Coronary artery (tissue), 2 donors: ENCODE results near the gene SPNS2.

Source experiments
- DNase-seq: peaks from one replicate; pipeline ENCODE4 v3.0.0-alpha.2; 2017; ENCODE audit warnings: low spot score
- H3K27ac ChIP-seq, 2 donors: fragments of 200-600 bp; sonication (generic); one replicate each; pipeline ENCODE4 v1.5.1; 2016 to 2019
- H3K4me3 ChIP-seq: fragments of 200-600 bp; sonication (generic); 2 replicates; pipeline ENCODE4 v1.5.1; 2016; ENCODE audit warnings: mild to moderate bottlenecking, moderate library complexity
- TF ChIP-seq, protein P1 (sequence below): fragments of 200-600 bp; sonication (generic); IDR thresholded peaks from one replicate; pipeline ENCODE4 v1.5.1; 2019; ENCODE audit warnings: antibody characterized with exemption

Gene SPNS2

DNA sequence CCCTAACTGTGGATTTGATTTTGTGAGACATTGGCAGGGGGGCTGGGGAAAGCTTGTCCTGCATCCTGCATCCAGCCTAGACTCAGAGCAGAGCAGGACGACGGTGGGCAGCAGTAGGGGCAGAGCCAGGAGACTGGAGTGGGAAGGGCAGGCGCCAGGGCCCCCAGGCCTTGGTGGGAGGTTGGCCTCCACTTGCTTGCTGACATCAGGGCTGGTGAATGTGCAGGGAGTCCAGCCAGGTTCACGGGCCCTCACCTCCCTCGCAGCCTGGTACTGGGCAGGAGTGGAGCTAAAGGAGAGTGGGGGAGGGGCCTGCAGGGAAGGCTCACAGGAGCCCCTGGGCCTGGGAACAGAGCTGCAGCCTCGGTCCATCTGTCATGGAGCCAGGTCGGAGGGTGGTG is 83.4 kb downstream of the SPNS2 start:
- DNase-seq, result no peak
- TF ChIP-seq, protein P1, sequence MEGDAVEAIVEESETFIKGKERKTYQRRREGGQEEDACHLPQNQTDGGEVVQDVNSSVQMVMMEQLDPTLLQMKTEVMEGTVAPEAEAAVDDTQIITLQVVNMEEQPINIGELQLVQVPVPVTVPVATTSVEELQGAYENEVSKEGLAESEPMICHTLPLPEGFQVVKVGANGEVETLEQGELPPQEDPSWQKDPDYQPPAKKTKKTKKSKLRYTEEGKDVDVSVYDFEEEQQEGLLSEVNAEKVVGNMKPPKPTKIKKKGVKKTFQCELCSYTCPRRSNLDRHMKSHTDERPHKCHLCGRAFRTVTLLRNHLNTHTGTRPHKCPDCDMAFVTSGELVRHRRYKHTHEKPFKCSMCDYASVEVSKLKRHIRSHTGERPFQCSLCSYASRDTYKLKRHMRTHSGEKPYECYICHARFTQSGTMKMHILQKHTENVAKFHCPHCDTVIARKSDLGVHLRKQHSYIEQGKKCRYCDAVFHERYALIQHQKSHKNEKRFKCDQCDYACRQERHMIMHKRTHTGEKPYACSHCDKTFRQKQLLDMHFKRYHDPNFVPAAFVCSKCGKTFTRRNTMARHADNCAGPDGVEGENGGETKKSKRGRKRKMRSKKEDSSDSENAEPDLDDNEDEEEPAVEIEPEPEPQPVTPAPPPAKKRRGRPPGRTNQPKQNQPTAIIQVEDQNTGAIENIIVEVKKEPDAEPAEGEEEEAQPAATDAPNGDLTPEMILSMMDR, result no peak

DNA sequence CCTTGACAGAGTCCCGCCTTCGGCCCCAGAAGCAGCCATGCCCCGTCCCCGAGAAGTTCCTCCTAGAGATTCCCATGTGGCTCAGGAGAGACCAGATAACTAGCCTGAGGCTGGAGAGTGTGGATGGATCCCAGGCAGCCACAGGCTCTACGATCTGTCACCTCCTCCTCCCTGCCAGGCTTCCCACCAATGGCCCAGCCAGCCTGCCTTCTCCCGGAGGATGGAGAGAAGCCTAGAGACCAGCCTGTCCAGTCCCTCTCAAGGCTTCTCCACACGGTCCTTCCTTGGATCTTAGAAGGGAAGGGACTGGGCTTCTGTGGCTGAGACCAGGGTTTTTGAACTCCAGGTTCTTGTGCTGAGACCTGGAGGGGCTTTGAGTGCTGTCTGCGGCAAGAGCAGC is 84.0 kb downstream of the SPNS2 start:
- TF ChIP-seq, protein P1, result no peak
- no peak overlapping the region for H3K27ac ChIP-seq
- H3K4me3 ChIP-seq, result no peak overlapping the region
- no peak for DNase-seq

More for the DNA sequence above, 83.4 kb downstream of the SPNS2 start:
- Histone ChIP-seq H3K4me3 (no peak overlapping the region), H3K27ac (no peak overlapping the region)

DNA sequence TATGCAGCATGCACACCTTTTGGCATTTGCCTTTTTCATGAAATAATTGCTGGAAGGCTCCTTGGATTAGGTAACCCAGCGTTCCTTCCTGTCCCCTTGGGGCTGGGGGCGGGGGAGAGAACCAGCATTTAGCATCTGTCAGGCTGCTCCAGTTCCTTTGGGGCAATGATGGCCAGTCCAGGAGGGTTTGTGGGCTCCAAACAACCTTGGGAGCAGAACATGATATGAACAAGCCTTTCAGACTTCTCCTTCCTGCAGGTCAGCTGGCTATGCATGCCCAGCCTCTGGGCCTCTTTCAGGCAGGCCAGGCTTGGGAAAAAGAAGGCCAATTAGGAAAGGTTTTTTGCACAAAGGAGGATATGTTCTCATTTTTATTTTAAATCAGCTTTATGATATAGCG is 84.5 kb downstream of the SPNS2 start:
- H3K27ac ChIP-seq, result no peak overlapping the region
- DNase-seq, result no peak
- TF ChIP-seq, protein P1, result no peak
- no peak overlapping the region for H3K4me3 ChIP-seq

DNA sequence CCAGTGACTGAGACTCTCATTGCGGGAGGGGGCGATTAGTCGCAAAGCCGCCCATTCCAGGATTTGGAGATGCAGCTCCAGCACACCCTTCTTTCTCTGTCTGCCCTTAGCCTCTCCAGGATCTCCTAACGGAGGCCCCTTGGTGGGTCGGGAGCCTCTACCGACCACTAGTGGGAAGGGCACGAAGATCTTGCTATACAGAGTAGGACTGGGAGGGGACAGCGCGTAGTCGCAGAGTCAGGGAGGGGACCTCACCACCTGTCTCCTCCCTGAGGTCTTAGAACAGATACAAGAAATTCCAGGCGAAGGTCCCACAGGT is 85.1 kb downstream of the SPNS2 start:
- DNase-seq, result no peak
- H3K27ac ChIP-seq, result no peak overlapping the region
- H3K4me3 ChIP-seq, result peak overlapping the region; percentile 67
- TF ChIP-seq, protein P1, result no peak

DNA sequence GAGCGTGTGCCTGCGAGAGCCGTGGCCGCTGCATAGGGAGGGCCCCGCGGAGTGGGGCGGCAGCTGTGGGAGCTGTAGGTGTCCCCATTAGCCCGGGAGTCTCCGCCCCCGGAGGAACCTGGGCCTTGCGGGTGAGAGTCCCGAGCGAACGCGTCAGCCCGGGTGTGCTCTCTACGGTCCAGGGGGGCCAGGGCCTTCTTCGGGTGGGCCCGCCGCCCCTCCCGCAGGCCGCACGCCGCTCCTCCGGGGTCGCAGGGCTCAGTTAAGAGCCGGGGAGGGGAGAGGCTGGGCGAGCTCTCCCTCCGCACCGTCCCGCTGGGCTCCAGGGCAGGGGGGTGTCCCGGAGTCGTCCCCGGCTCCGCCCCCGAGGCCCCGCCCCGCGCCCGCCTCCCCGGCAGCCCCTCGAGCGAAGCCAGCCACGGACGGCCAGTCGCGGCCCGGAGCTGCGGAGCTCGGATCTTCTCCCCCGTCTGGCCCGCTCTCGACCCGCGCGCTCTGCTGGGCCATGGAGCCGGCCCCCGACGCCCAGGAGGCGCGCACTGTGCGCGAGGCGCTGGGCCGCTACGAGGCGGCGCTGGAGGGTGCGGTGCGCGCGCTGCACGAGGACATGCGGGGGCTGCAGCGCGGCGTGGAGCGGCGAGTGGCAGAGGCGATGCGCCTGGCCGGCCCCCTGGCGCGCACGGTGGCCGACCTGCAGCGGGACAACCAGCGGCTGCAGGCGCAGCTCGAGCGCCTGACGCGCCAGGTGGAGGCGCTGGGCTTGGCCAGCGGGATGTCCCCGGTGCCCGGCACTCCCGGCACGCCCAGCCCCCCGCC is 85.6 kb downstream of the SPNS2 start, which contains the start of gene SMTNL2:
TSS of gene SMTNL2 (plus strand) at position 429 of the 816 bp plus-strand sequence. CDS start at position 506, 77 bp downstream.
- H3K4me3 ChIP-seq, result peak within 1 kb of the TSS; percentile 67
- TF ChIP-seq, protein P1, result no peak
- no peak within 1 kb of the TSS for H3K27ac ChIP-seq
- DNase-seq, result no peak

DNA sequence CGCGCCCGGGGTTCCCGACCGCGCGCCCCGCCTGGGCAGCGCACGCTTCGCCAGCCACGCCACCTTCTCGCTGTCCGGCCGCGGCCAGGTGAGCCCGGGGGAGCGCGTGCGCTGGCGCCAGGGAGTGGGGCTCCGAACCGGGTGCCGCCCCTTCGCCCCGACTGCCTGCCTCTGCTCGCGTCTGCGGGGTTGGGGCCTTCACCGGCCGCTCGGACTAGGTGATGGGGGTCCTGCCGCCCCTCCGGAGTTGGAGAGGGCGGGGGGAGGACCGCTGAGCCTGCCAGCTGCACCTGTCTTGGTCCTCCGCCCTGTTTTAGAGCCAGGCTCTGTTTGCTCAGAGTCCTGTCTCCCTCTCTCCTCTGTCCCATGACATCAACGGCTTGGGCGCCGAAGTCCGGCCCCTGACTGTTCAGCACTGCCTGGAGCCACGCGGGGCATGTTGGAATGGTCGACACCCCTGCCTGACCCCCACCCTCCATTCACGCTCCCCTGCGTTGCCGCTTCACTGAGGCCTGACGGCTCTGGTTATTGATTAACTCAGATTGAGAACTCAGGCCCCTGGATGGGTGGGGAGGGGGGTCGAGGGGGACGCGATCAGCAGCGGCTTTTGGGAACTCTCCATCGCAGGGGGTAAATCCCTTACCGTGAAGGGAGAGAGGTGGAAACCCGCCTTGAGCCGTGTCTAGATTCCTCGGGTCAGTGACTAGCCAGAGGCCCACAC is 86.4 kb downstream of the SPNS2 start:
- DNase-seq, result no peak
- H3K4me3 ChIP-seq, result peak overlapping the region; percentile 67
- no peak overlapping the region for H3K27ac ChIP-seq
- TF ChIP-seq, protein P1, result no peak

DNA sequence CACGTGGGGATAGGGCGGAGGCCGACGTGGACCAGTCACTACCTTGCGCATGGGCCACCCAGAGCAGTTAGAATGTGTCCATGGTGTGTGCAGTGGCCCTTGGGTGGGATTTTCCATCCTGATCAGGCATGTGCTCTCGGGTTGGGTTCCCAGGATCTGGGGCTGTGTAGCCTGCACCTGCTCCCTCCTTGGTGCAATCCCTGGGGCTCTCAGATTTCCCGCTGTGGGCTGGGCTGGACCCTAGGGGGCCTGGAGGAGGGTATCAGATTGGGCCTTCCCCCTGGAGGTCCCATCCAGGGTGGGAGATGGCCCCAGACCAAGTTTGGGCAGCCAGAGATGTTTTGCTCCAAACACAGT is 86.9 kb downstream of the SPNS2 start:
- no peak overlapping the region for H3K27ac ChIP-seq
- H3K4me3 ChIP-seq, result no peak overlapping the region
- TF ChIP-seq, protein P1, result no peak
- DNase-seq, result no peak
